Neural progenitor cell (in vitro differentiated cells): ENCODE results near the gene RUNDC1. TPM values are rescaled to one million over a fixed set of nuclear protein-coding genes. Genes with fewer than 3 reads are reported as not detected.

Source experiments
- DNase-seq: peaks from one replicate; pipeline ENCODE4 v3.0.0-alpha.2; 2016; ENCODE audit warnings: low spot score
- H2AFZ ChIP-seq: fragments of 200-600 bp; sonication (generic); replicated peaks from 2 replicates; pipeline ENCODE4 v1.6.1; 2016; ENCODE audit warnings: antibody characterized with exemption
- H3F3A ChIP-seq: fragments of 200-600 bp; sonication (generic); 2 replicates; pipeline ENCODE4 v1.6.1; 2016; ENCODE audit warnings: antibody characterized with exemption, low read depth
- H3K27ac ChIP-seq: fragments of 200-600 bp; sonication (generic); 2 replicates; pipeline ENCODE4 v1.5.1; 2016; ENCODE audit warnings: mild to moderate bottlenecking
- H3K27me3 ChIP-seq: fragments of 200-600 bp; sonication (generic); 2 replicates; pipeline ENCODE4 v1.6.1; 2016; ENCODE audit warnings: mild to moderate bottlenecking, moderate library complexity
- H3K36me3 ChIP-seq: fragments of 200-600 bp; sonication (generic); 2 replicates; pipeline ENCODE4 v1.5.1; 2016
- H3K4me1 ChIP-seq: fragments of 200-600 bp; sonication (generic); 2 replicates; pipeline ENCODE4 v1.6.1; 2016; ENCODE audit warnings: mixed run types
- H3K4me2 ChIP-seq: fragments of 200-600 bp; sonication (generic); 2 replicates; pipeline ENCODE4 v1.6.1; 2016
- H3K4me3 ChIP-seq: fragments of 200-600 bp; sonication (generic); 2 replicates; pipeline ENCODE4 v1.5.1; 2016
- H3K79me2 ChIP-seq: fragments of 200-600 bp; sonication (generic); 2 replicates; pipeline ENCODE4 v1.6.1; 2016; ENCODE audit warnings: low read depth
- H3K9ac ChIP-seq: fragments of 200-600 bp; sonication (generic); 2 replicates; pipeline ENCODE4 v1.6.1; 2016
- H3K9me3 ChIP-seq: fragments of 200-600 bp; sonication (generic); 2 replicates; pipeline ENCODE4 v1.5.1; 2016; ENCODE audit warnings: low read depth
- H4K20me1 ChIP-seq: fragments of 200-600 bp; sonication (generic); 2 replicates; pipeline ENCODE4 v1.6.1; 2016; ENCODE audit warnings: low read depth
- H3K27ac Mint-ChIP-seq: 3 replicates; pipeline ENCODE4 v1.8.0; 2021; ENCODE audit warnings: mixed read lengths
- H3K27me3 Mint-ChIP-seq: 2 replicates; pipeline ENCODE4 v1.8.0; 2022; ENCODE audit warnings: low read depth, mild to moderate bottlenecking, inconsistent platforms, moderate library complexity, mixed read lengths; ENCODE audit not compliant: insufficient read depth
- H3K36me3 Mint-ChIP-seq: 3 replicates; pipeline ENCODE4 v1.8.0; 2021; ENCODE audit warnings: mixed read lengths
- H3K4me1 Mint-ChIP-seq: 3 replicates; pipeline ENCODE4 v1.8.0; 2021; ENCODE audit warnings: mixed read lengths
- H3K4me3 Mint-ChIP-seq: 3 replicates; pipeline ENCODE4 v1.8.0; 2021; ENCODE audit warnings: mild to moderate bottlenecking, moderate library complexity, mixed read lengths
- H3K9me3 Mint-ChIP-seq: 3 replicates; pipeline ENCODE4 v1.8.0; 2020; ENCODE audit warnings: mixed read lengths
- CTCF ChIP-seq: fragments of 200-600 bp; sonication (generic); IDR thresholded peaks from 2 replicates; pipeline ENCODE4 v1.5.1; 2017; ENCODE audit warnings: antibody characterized with exemption, mild to moderate bottlenecking
- EZH2 ChIP-seq: fragments of 200-600 bp; sonication (generic); IDR thresholded peaks from 2 replicates; pipeline ENCODE4 v1.6.1; 2017; ENCODE audit warnings: antibody characterized with exemption, mild to moderate bottlenecking, moderate library complexity
- EZH2phosphoT487 ChIP-seq: fragments of 200-600 bp; sonication (generic); IDR thresholded peaks from 2 replicates; pipeline ENCODE4 v1.6.1; 2017; ENCODE audit warnings: antibody characterized with exemption
- total RNA-seq: library from RNA; depleted of rRNA; stranded (reverse); fragments of >200 nt; gene quantifications from 2 replicates; pipeline ENCODE4 v1.2.3, GENCODE V29; 2015; ENCODE audit warnings: low replicate concordance

Gene RUNDC1
- 11.4 and 12.6 TPM in 2 replicates for total RNA-seq

GRCh38 chr17:42980274-42980765 is at the start of gene RUNDC1:
TSS of gene RUNDC1 (plus strand) at chr17:42980565. CDS start at chr17:42980577, 12 bp downstream.
- H3K4me1 ChIP-seq, result peaks cover 11% of the 10 kb centered on the region
- H3K36me3 ChIP-seq, result no peaks in the 10 kb centered on the region
- peaks cover 9% of the 10 kb centered on the region for H3K27me3 Mint-ChIP-seq
- H3K9ac ChIP-seq, result peak within 1 kb of the TSS; percentile 78
- H3K4me3 ChIP-seq, result peak within 1 kb of the TSS; percentile 84
- H3K79me2 ChIP-seq, result peaks cover 37% of the 10 kb centered on the region
- peaks cover 23% of the 10 kb centered on the region for H3K4me1 Mint-ChIP-seq
- H3K27ac ChIP-seq, result peak within 1 kb of the TSS; percentile 16
- H3K9me3 ChIP-seq, result no peaks in the 10 kb centered on the region
- TF ChIP-seq CTCF (no peak), EZH2 (no peak)
- H3K36me3 Mint-ChIP-seq, result peaks cover 14% of the 10 kb centered on the region
- peaks cover 18% of the 10 kb centered on the region for H4K20me1 ChIP-seq
- peak within 1 kb of the TSS; percentile 83 for H2AFZ ChIP-seq
- DNase-seq, result peak; percentile 98
- peaks cover 19% of the 10 kb centered on the region for H3F3A ChIP-seq
- peak within 1 kb of the TSS; percentile 100 for H3K4me3 Mint-ChIP-seq
- H3K4me2 ChIP-seq, result peak within 1 kb of the TSS; percentile 93
- peak within 1 kb of the TSS; percentile 96 for H3K27ac Mint-ChIP-seq
- no peaks in the 10 kb centered on the region for H3K27me3 ChIP-seq
- no peaks in the 10 kb centered on the region for H3K9me3 Mint-ChIP-seq

GRCh38 chr17:42937712-42938596 is 42.4 kb upstream of the RUNDC1 start:
- Mint-ChIP-seq H3K4me3 (no peak overlapping the region), H3K36me3 (no peaks in the 10 kb centered on the region), H3K27ac (no peak overlapping the region), H3K9me3 (no peaks in the 10 kb centered on the region), H3K27me3 (peaks cover 4% of the 10 kb centered on the region), H3K4me1 (no peaks in the 10 kb centered on the region)
- Histone ChIP-seq H4K20me1 (no peaks in the 10 kb centered on the region), H3K36me3 (no peaks in the 10 kb centered on the region), H3K27me3 (no peaks in the 10 kb centered on the region), H3K27ac (no peak overlapping the region), H3K9ac (no peak overlapping the region), H2AFZ (no peak overlapping the region), H3F3A (no peaks in the 10 kb centered on the region), H3K79me2 (no peaks in the 10 kb centered on the region), H3K9me3 (no peaks in the 10 kb centered on the region), H3K4me1 (no peaks in the 10 kb centered on the region), H3K4me2 (no peak overlapping the region), H3K4me3 (no peak overlapping the region)
- peak; percentile 82 for DNase-seq
- peak; percentile 75 for TF ChIP-seq CTCF
- no peak for TF ChIP-seq EZH2
- no peak for TF ChIP-seq EZH2phosphoT487

- Histone ChIP-seq H3K4me3 (no peak overlapping the region), H3K27ac (no peak overlapping the region), H3K36me3 (no peaks in the 10 kb centered on the region), H3K9ac (no peak overlapping the region), H3K4me1 (no peaks in the 10 kb centered on the region), H3K79me2 (no peaks in the 10 kb centered on the region), H3K4me2 (no peak overlapping the region), H2AFZ (no peak overlapping the region), H3K9me3 (no peaks in the 10 kb centered on the region), H3F3A (no peaks in the 10 kb centered on the region), H4K20me1 (no peaks in the 10 kb centered on the region), H3K27me3 (no peaks in the 10 kb centered on the region)
- Mint-ChIP-seq H3K4me1 (no peaks in the 10 kb centered on the region), H3K36me3 (peaks cover 1% of the 10 kb centered on the region), H3K27me3 (no peaks in the 10 kb centered on the region), H3K9me3 (no peaks in the 10 kb centered on the region), H3K27ac (no peak overlapping the region), H3K4me3 (no peak overlapping the region)
- no peak for DNase-seq
- no peak for TF ChIP-seq EZH2phosphoT487
- TF ChIP-seq CTCF, result no peak
- TF ChIP-seq EZH2, result no peak
These were observed 36.2 kb upstream of the RUNDC1 start for GRCh38 chr17:42944211-42944610.
